ENCODE results near the gene TMTC3.
"Not testable (repeated sequence)": the region's sequence is repeated elsewhere in the genome, so short reads cannot be mapped to it uniquely, and the experiment has no call there.

The TMTC3 gene

GRCh38 chr12:88122666-88123065 is 19.4 kb upstream of the TMTC3 start:
- Histone ChIP-seq H4K20me1 (ENCODE audit: insufficient read depth, low read length) (no peaks in the 10 kb centered on the region), H3K27ac (ENCODE audit: low read length) (no peak overlapping the region), H3K9me3 (ENCODE audit: insufficient read depth, low read length, severe bottlenecking) (no peaks in the 10 kb centered on the region), H3K79me2 (ENCODE audit: insufficient read depth, low read length) (no peaks in the 10 kb centered on the region), H3K4me2 (ENCODE audit: insufficient read depth, low read length) (no peak overlapping the region), H3K4me3 (ENCODE audit: low read depth in 1 of 2, low read length in 2 of 2) (no peak overlapping the region), H3K9ac (ENCODE audit: low read depth, low read length) (no peak overlapping the region), H3K27me3 (ENCODE audit: insufficient read depth, low read length, poor library complexity) (no peaks in the 10 kb centered on the region), H3K36me3 (ENCODE audit: insufficient read depth, low read length) (peaks cover 67% of the 10 kb centered on the region; the same call in 1 of the 2 replicates), H3K4me1 (ENCODE audit: insufficient read depth, low read length) (no peaks in the 10 kb centered on the region), H2AFZ (ENCODE audit: low read depth, low read length) (no peak overlapping the region)
- ATAC-seq (ENCODE audit: insufficient read depth, low read depth) (no peak), DNase-seq (no peak)
- no peak for TF ChIP-seq CTCF (IDR thresholded peaks at IDR 0.05; ENCODE audit: borderline replicate concordance, extremely low read depth, low read length, poor library complexity, severe bottlenecking)
- no peak for TF ChIP-seq EZH2 (IDR thresholded peaks at IDR 0.05; ENCODE audit: borderline replicate concordance, low read depth, low read length, severe bottlenecking)

- DNase-seq (no peak), ATAC-seq (ENCODE audit: insufficient read depth, low read depth) (no peak)
- no peak overlapping the region for H3K4me2 ChIP-seq (ENCODE audit: insufficient read depth, low read length)
- H4K20me1 ChIP-seq (ENCODE audit: insufficient read depth, low read length) = no peaks in the 10 kb centered on the region
- no peak for TF ChIP-seq EZH2 (IDR thresholded peaks at IDR 0.05; ENCODE audit: borderline replicate concordance, low read depth, low read length, severe bottlenecking)
- no peaks in the 10 kb centered on the region for H3K27me3 ChIP-seq (ENCODE audit: insufficient read depth, low read length, poor library complexity)
- H3K9me3 ChIP-seq (ENCODE audit: insufficient read depth, low read length, severe bottlenecking) = no peaks in the 10 kb centered on the region
- no peaks in the 10 kb centered on the region for H3K4me1 ChIP-seq (ENCODE audit: insufficient read depth, low read length)
- H3K79me2 ChIP-seq (ENCODE audit: insufficient read depth, low read length) = no peaks in the 10 kb centered on the region
- no peak overlapping the region for H3K27ac ChIP-seq (ENCODE audit: low read length)
- no peak overlapping the region for H3K4me3 ChIP-seq (ENCODE audit: low read depth in 1 of 2, low read length in 2 of 2)
- H3K36me3 ChIP-seq (ENCODE audit: insufficient read depth, low read length) = peaks cover 50% of the 10 kb centered on the region; the same call in 1 of the 2 replicates
- H3K9ac ChIP-seq (ENCODE audit: low read depth, low read length) = no peak overlapping the region
- H2AFZ ChIP-seq (ENCODE audit: low read depth, low read length) = no peak overlapping the region
These were observed 15.0 kb upstream of the TMTC3 start for GRCh38 chr12:88127099-88127498.

- peaks cover 46% of the 10 kb centered on the region; the same call in 1 of the 2 replicates for H3K36me3 ChIP-seq (ENCODE audit: insufficient read depth, low read length)
- no peak overlapping the region for H3K27ac ChIP-seq (ENCODE audit: low read length)
- H3K79me2 ChIP-seq (ENCODE audit: insufficient read depth, low read length) = no peaks in the 10 kb centered on the region
- H3K4me3 ChIP-seq (ENCODE audit: low read depth in 1 of 2, low read length in 2 of 2) = no peak overlapping the region
- DNase-seq = no peak
- TF ChIP-seq EZH2 (IDR thresholded peaks at IDR 0.05; ENCODE audit: borderline replicate concordance, low read depth, low read length, severe bottlenecking) (no peak), CTCF (IDR thresholded peaks at IDR 0.05; ENCODE audit: borderline replicate concordance, extremely low read depth, low read length, poor library complexity, severe bottlenecking) (no peak)
- no peak for ATAC-seq (ENCODE audit: insufficient read depth, low read depth)
- H3K9ac ChIP-seq (ENCODE audit: low read depth, low read length) = no peak overlapping the region
- no peaks in the 10 kb centered on the region for H4K20me1 ChIP-seq (ENCODE audit: insufficient read depth, low read length)
- H3K27me3 ChIP-seq (ENCODE audit: insufficient read depth, low read length, poor library complexity) = no peaks in the 10 kb centered on the region
- no peak overlapping the region for H3K4me2 ChIP-seq (ENCODE audit: insufficient read depth, low read length)
- H3K9me3 ChIP-seq (ENCODE audit: insufficient read depth, low read length, severe bottlenecking) = no peaks in the 10 kb centered on the region
- no peaks in the 10 kb centered on the region for H3K4me1 ChIP-seq (ENCODE audit: insufficient read depth, low read length)
- no peak overlapping the region for H2AFZ ChIP-seq (ENCODE audit: low read depth, low read length)
These were observed 14.3 kb upstream of the TMTC3 start for GRCh38 chr12:88127855-88128254.

GRCh38 chr12:88132392-88132791 is 9.7 kb upstream of the TMTC3 start:
- Histone ChIP-seq H4K20me1 (ENCODE audit: insufficient read depth, low read length) (no peaks in the 10 kb centered on the region), H3K9ac (ENCODE audit: low read depth, low read length) (no peak overlapping the region), H3K79me2 (ENCODE audit: insufficient read depth, low read length) (no peaks in the 10 kb centered on the region), H3K9me3 (ENCODE audit: insufficient read depth, low read length, severe bottlenecking) (no peaks in the 10 kb centered on the region), H3K4me2 (ENCODE audit: insufficient read depth, low read length) (no peak overlapping the region), H3K27me3 (ENCODE audit: insufficient read depth, low read length, poor library complexity) (no peaks in the 10 kb centered on the region), H3K27ac (ENCODE audit: low read length) (no peak overlapping the region), H3K4me1 (ENCODE audit: insufficient read depth, low read length) (0 out of 2 replicates have a peak, but pooled peaks cover 3% of the 10 kb centered on the region), H3K36me3 (ENCODE audit: insufficient read depth, low read length) (peaks cover 45% of the 10 kb centered on the region), H3K4me3 (ENCODE audit: low read depth in 1 of 2, low read length in 2 of 2) (no peak overlapping the region), H2AFZ (ENCODE audit: low read depth, low read length) (no peak overlapping the region)
- no peak for ATAC-seq (ENCODE audit: insufficient read depth, low read depth)
- TF ChIP-seq CTCF (IDR thresholded peaks at IDR 0.05; ENCODE audit: borderline replicate concordance, extremely low read depth, low read length, poor library complexity, severe bottlenecking) = no peak
- no peak for TF ChIP-seq EZH2 (IDR thresholded peaks at IDR 0.05; ENCODE audit: borderline replicate concordance, low read depth, low read length, severe bottlenecking)
- no peak for DNase-seq

- not testable (repeated sequence) for H3K27me3 ChIP-seq (ENCODE audit: insufficient read depth, low read length, poor library complexity); DNase-seq; H2AFZ ChIP-seq (ENCODE audit: low read depth, low read length); H3K4me2 ChIP-seq (ENCODE audit: insufficient read depth, low read length); ATAC-seq (ENCODE audit: insufficient read depth, low read depth); H4K20me1 ChIP-seq (ENCODE audit: insufficient read depth, low read length); H3K79me2 ChIP-seq (ENCODE audit: insufficient read depth, low read length); H3K9ac ChIP-seq (ENCODE audit: low read depth, low read length); H3K27ac ChIP-seq (ENCODE audit: low read length); H3K4me3 ChIP-seq (ENCODE audit: low read depth in 1 of 2, low read length in 2 of 2); H3K4me1 ChIP-seq (ENCODE audit: insufficient read depth, low read length); H3K9me3 ChIP-seq (ENCODE audit: insufficient read depth, low read length, severe bottlenecking)
- peaks cover 39% of the 10 kb centered on the region for H3K36me3 ChIP-seq (ENCODE audit: insufficient read depth, low read length)
These were observed 8.9 kb upstream of the TMTC3 start for GRCh38 chr12:88133181-88133580.

- not testable (repeated sequence) for H3K9me3 ChIP-seq (ENCODE audit: insufficient read depth, low read length, severe bottlenecking); H4K20me1 ChIP-seq (ENCODE audit: insufficient read depth, low read length); H3K27me3 ChIP-seq (ENCODE audit: insufficient read depth, low read length, poor library complexity); H3K4me3 ChIP-seq (ENCODE audit: low read depth in 1 of 2, low read length in 2 of 2); H3K9ac ChIP-seq (ENCODE audit: low read depth, low read length); H2AFZ ChIP-seq (ENCODE audit: low read depth, low read length); H3K27ac ChIP-seq (ENCODE audit: low read length); DNase-seq; H3K4me2 ChIP-seq (ENCODE audit: insufficient read depth, low read length); ATAC-seq (ENCODE audit: insufficient read depth, low read depth)
- peaks cover 46% of the 10 kb centered on the region for H3K4me1 ChIP-seq (ENCODE audit: insufficient read depth, low read length)
- peaks cover 37% of the 10 kb centered on the region for H3K79me2 ChIP-seq (ENCODE audit: insufficient read depth, low read length)
- H3K36me3 ChIP-seq (ENCODE audit: insufficient read depth, low read length) = peaks cover 24% of the 10 kb centered on the region
These were observed 2.4 kb upstream of the TMTC3 start for GRCh38 chr12:88139711-88140110.

Data from DND-41 (cell line).